Neuron (in vitro differentiated cells): ENCODE results near the gene CHKA.
A peak's percentile ranks its signal among the peaks of the same experiment; 100 is the strongest.

Experiments
- H2AFZ ChIP-seq: one replicate; pipeline ENCODE4 v1.6.1; 2013; ENCODE audit warnings: low read depth, mild to moderate bottlenecking, inconsistent platforms, low read length, moderate library complexity
- H3K27me3 ChIP-seq: one replicate; pipeline ENCODE4 v1.6.1; 2013; ENCODE audit warnings: low read length; ENCODE audit not compliant: insufficient read depth
- H3K36me3 ChIP-seq: one replicate; pipeline ENCODE4 v1.6.1; 2013; ENCODE audit warnings: low read length; ENCODE audit not compliant: insufficient read depth
- H3K4me1 ChIP-seq: one replicate; pipeline ENCODE4 v1.6.1; 2013; ENCODE audit warnings: low read length; ENCODE audit not compliant: insufficient read depth
- H3K4me3 ChIP-seq: 2 replicates; pipeline ENCODE4 v1.5.1; 2013; ENCODE audit warnings: mild to moderate bottlenecking, low read length, moderate library complexity
- H3K9me3 ChIP-seq: one replicate; pipeline ENCODE4 v1.6.1; 2013; ENCODE audit warnings: low read length

Gene CHKA

DNA sequence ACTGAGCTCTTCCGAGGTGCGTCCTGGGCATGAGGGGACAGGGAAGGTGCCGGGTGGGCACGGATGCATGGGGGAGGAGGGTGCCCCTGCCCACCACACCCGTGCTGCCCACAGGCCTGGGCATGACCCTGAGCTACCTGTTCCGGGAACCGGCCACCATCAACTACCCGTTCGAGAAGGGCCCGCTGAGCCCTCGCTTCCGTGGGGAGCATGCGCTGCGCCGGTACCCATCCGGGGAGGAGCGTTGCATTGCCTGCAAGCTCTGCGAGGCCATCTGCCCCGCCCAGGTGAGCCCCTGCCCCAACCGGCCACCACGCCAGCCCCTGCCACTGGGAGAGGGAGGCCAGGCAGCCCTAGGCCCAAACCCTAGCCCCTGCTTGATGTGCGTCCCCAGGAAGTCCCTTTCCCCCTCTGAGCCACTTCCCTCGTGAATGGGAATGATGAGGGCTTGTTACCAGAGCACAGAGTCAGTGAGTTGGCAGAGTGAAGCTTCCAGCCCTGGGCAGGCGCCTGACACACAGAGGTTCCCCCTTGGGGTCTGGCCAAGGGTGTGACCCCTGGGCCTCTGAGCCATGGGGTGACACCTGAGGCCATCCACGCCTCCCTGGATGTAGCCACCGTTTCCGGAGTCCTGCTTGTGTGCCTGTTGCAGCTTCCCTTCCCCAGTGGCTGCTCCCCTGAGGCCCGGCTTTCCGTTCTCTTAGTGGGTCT lies 88.0 kb downstream of the CHKA start:
- no peaks in the 10 kb centered on the region for H3K9me3 ChIP-seq
- H3K27me3 ChIP-seq, result no peaks in the 10 kb centered on the region
- no peak overlapping the region for H2AFZ ChIP-seq
- peaks cover 14% of the 10 kb centered on the region for H3K4me1 ChIP-seq
- H3K36me3 ChIP-seq, result peaks cover 21% of the 10 kb centered on the region
- H3K4me3 ChIP-seq, result no peak overlapping the region

DNA sequence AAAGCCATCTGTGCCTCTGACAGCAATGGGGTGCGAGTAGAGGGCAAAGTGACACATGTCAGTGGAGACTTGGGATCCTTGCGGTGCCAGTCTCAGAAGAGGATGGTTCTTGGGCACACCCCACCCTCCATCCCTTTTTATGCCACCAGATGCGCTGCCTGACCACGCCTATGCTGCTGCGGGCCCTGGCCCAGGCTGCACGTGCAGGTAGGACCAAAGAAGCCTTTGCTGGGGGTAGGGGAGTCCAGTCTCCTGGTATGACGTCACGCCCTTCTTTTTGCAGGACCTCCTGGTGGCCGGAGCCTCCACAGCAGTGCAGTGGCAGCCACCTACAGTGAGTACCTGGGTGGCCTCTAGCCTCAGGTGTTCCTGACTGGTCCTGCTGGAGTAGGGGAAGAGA lies 89.2 kb downstream of the CHKA start:
- peak overlapping the region; percentile 90 for H3K4me3 ChIP-seq
- peaks cover 14% of the 10 kb centered on the region for H3K4me1 ChIP-seq
- no peak overlapping the region for H2AFZ ChIP-seq

DNA sequence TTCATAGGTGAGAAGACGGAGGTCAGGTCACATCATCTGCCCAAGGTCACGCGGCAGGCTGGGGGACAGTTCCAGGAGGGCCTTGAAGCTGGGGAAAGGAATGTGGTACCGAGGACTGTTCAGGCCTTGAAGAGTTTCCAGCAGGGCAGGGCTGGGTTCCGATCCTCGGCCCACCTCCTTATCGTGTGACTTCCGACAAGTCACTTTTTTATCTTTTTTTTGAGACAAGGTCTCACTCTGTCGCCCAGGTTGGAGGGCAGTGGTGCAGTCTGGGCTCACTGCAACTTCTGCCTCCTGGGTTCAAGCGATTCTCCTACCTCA lies 90.1 kb downstream of the CHKA start:
- Histone ChIP-seq H2AFZ (no peak overlapping the region), H3K9me3 (no peaks in the 10 kb centered on the region), H3K27me3 (no peaks in the 10 kb centered on the region), H3K36me3 (peaks cover 21% of the 10 kb centered on the region), H3K4me1 (peaks cover 14% of the 10 kb centered on the region), H3K4me3 (peak overlapping the region; percentile 90)

More for the DNA sequence above, 89.2 kb downstream of the CHKA start:
- Histone ChIP-seq H3K27me3 (no peaks in the 10 kb centered on the region), H3K36me3 (peaks cover 21% of the 10 kb centered on the region), H3K9me3 (no peaks in the 10 kb centered on the region)

DNA sequence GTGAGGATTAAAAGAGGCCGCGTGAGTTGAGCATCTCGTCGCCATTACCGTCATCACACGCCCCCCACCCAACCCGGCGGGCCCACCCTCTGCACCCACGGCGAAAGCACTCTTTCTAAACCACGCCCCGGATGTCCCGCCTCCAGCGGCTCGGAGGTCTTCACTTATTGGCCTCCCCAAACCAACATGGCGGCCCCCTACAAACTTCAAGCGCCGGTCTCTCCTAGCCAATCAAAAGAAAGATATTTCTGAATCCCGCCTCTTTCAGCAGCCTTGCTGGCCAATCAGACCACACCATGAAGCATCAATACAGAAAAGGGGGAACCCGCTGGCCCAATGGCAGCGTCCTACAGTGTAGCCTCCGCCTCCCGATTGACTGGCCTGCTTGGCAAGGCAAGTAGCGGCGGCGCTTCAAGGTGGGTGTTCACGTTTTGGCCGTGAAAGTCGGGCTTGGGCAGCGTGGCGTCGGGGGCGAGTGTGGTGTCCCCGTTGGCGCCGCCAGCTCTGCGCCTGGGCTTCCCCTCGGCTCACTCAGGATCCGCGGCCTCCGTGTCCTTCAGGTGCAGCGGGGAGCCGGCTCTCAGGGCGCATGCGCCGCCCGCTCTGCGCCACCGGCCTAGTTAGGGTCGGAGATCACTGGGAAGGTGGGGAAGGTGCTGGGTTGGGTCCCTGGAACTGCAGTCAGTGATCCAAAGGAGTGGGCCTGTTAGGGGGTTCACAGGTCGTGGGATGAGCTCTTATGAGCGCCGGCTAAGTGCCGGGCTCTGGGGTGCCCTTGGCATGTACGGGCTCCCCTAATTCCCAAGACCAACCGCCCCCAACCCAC lies 90.7 kb downstream of the CHKA start, which contains the start of gene NDUFS8:
Gene NDUFS8, plus strand, starts transcription at position 364 of the 826 bp plus-strand sequence. CDS start 1,471 bp downstream, outside the sequence.
- Histone ChIP-seq H3K4me1 (peaks cover 14% of the 10 kb centered on the region), H3K27me3 (no peaks in the 10 kb centered on the region), H2AFZ (no peak within 1 kb of the TSS), H3K4me3 (peak within 1 kb of the TSS; percentile 90), H3K9me3 (peaks cover 5% of the 10 kb centered on the region), H3K36me3 (peaks cover 20% of the 10 kb centered on the region)

DNA sequence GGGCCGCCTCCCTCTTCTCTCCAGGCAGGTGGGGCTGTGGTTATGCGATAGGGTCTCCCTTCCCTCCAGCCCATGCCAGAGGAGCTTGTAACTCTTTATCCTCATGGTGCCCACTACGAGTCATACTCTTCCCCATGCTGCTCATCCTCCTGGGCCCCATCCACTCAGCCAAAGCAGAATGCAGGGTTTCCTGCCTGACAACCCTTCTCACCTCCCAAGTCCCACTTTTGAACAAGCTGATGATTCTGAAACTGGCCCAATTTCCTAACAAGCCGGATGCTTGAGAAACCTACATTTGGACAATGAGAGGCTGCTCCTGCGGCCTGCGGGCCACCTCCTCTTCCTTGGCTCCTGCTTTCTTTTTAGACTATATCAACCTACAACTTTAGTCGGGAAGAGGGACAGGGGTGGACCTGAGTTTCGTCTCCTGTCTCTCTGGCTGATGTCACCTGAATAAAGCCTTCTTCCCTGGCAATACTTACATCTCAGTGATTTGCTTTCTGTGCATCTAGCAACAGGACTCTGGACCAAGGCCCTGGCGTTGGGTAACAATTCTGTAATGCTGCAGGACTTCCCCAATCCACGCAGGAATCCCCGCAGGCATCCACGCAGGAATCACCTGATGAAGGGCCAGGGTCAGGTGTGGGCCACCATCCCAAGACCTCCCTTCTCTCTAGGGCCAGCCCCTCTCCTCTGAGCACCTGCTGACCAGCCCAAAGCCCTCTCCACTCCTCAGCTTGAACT lies 92.2 kb downstream of the CHKA start:
- H2AFZ ChIP-seq, result no peak overlapping the region
- peaks cover 14% of the 10 kb centered on the region for H3K4me1 ChIP-seq
- peak overlapping the region; percentile 90 for H3K4me3 ChIP-seq
- no peaks in the 10 kb centered on the region for H3K27me3 ChIP-seq
- peaks cover 10% of the 10 kb centered on the region for H3K9me3 ChIP-seq
- H3K36me3 ChIP-seq, result peaks cover 13% of the 10 kb centered on the region

DNA sequence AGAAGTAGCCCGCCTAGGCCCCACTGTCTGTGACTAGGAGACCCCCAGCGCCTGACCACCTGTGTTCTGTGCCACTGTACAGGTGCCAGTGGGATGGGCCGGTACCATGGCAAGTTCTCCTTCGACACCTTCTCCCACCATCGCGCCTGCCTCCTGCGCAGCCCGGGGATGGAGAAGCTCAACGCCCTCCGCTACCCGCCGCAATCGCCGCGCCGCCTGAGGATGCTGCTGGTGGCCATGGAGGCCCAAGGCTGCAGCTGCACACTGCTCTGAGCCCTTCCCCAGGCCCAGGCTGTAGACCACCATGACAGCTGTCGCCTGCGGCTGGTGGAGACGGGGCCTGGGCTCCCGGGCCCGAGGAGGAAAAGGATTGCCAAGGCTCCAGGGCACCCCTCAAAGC lies 93.5 kb downstream of the CHKA start:
- Histone ChIP-seq H3K9me3 (peaks cover 10% of the 10 kb centered on the region), H3K27me3 (no peaks in the 10 kb centered on the region), H2AFZ (no peak overlapping the region), H3K36me3 (peaks cover 1% of the 10 kb centered on the region), H3K4me1 (peaks cover 14% of the 10 kb centered on the region), H3K4me3 (no peak overlapping the region)

DNA sequence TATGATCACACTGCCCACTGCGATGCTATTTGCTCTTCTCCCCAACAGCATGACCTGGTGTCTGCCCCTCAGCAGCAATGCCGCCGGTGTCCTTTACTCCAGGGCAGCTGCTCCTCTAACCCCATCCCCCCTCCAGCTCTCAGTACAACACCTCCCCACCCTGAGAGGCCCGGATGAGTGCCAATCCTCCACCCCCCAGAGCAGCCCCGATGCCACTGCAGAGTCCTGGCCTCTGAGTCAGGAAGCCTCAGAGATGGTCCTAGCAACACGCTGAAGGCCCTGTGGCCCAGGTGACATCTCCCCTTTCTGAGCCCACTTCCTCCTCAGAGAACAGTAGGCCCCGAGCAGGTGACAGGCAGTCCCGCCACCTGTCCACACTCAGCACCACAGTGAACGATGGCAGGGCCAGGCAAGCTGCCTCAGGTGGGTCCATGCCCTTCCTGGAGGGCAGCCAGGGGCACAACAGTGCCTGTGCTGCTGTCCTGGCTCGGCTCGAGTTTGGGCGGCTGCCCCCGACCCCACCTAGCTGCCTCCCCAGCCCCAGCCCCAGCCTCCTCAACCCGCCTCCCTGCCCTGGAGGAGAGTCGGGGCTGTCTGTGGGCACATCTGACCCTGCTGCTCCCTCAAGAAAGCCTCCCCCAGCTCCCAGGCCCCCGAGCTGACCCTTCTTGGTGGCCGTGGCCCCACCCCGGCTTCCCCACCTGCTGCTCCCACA lies 94.6 kb downstream of the CHKA start:
- no peaks in the 10 kb centered on the region for H3K36me3 ChIP-seq
- no peak overlapping the region for H2AFZ ChIP-seq
- peaks cover 10% of the 10 kb centered on the region for H3K9me3 ChIP-seq
- no peaks in the 10 kb centered on the region for H3K27me3 ChIP-seq
- peaks cover 10% of the 10 kb centered on the region for H3K4me1 ChIP-seq
- no peak overlapping the region for H3K4me3 ChIP-seq

DNA sequence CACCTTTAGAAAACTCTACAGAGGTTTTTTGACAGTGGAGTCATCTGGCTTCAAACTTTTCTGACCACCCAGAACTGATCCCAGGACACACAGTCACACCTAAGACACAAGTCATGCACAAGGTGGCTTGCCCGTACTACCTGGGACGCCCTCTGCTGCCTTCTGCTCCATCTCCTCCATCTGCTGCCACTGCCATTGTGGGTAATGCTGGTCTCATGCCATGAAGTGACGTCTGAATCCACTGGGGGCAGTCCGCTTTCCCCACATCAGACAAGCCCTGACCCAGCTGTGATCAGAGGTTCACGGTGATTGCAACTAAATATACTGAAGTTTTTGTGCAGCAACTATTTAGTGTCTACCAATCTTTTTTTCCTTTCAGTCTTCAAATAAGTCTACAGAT lies 96.1 kb downstream of the CHKA start:
- H3K4me1 ChIP-seq, result peaks cover 15% of the 10 kb centered on the region

DNA sequence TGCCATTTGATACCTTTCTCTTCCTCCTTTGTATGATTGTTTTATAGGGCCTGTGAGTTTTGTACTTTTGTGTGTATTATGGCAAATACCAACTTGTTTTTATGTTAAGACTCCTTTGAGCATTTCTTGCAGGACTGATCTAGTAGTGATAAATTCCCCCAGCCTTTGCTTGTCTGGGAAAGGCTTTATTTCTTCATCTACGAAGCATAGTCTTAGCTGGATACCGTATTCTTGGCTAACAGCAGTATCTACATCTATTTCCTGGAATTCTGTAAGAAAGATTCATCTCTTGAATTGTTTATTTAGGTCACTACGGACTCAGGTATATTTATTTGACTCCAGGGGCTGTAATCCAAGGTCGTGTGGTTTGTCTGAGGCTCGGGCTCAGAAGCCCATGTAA lies 96.7 kb downstream of the CHKA start:
- H2AFZ ChIP-seq, result no peak overlapping the region
- peaks cover 11% of the 10 kb centered on the region for H3K4me1 ChIP-seq
- no peaks in the 10 kb centered on the region for H3K36me3 ChIP-seq
- H3K9me3 ChIP-seq, result peaks cover 10% of the 10 kb centered on the region
- no peak overlapping the region for H3K4me3 ChIP-seq
- no peaks in the 10 kb centered on the region for H3K27me3 ChIP-seq

More for the DNA sequence above, 96.1 kb downstream of the CHKA start:
- H3K36me3 ChIP-seq, result no peaks in the 10 kb centered on the region
- peaks cover 10% of the 10 kb centered on the region for H3K9me3 ChIP-seq
- H3K4me3 ChIP-seq, result no peak overlapping the region
- no peak overlapping the region for H2AFZ ChIP-seq
- no peaks in the 10 kb centered on the region for H3K27me3 ChIP-seq

DNA sequence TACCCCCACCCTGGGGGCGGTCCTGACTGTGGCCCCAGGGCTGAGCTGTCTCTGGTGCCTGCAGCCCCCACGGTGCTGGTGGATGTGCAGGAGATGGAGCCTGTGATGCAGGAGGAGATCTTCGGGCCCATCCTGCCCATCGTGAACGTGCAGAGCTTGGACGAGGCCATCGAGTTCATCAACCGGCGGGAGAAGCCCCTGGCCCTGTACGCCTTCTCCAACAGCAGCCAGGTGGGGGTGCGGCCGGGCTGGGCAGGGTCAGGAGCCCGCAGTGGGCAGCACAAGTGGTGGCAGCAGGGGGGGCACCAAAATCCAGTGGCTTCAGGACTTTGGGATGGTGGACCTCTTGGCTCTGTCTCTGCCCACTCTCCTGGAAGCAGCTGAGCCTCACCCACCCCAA lies 98.7 kb downstream of the CHKA start:
- no peak overlapping the region for H3K4me3 ChIP-seq
- H3K4me1 ChIP-seq, result peaks cover 16% of the 10 kb centered on the region
- no peaks in the 10 kb centered on the region for H3K27me3 ChIP-seq
- H2AFZ ChIP-seq, result no peak overlapping the region
- no peaks in the 10 kb centered on the region for H3K36me3 ChIP-seq
- peaks cover 10% of the 10 kb centered on the region for H3K9me3 ChIP-seq

DNA sequence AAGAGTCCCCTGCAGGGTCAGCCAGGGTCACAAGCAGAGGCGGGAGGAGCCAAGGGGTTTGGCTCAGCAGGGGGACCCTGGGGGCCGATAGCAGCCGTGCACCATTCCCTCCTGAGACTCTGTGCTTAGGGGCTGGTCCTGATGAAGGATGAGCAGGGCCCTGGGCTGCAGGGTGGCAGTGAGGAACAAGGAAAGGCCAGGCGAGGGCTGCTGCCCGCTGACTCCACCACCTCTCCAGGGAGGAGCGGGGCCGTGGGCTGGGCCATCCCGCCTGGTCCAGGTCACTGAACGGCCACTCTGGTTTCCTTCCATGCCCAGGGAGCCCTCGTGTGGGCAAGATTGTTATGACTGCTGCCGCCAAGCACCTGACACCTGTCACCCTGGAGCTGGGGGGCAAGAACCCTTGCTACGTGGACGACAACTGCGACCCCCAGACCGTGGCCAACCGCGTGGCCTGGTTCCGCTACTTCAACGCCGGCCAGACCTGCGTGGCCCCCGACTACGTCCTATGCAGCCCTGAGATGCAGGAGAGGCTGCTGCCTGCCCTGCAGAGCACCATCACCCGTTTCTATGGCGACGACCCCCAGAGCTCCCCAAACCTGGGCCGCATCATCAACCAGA lies 99.9 kb downstream of the CHKA start:
- H3K4me1 ChIP-seq, result peaks cover 25% of the 10 kb centered on the region
- no peak overlapping the region for H2AFZ ChIP-seq
- H3K27me3 ChIP-seq, result no peaks in the 10 kb centered on the region
- H3K4me3 ChIP-seq, result no peak overlapping the region
- no peaks in the 10 kb centered on the region for H3K36me3 ChIP-seq
- H3K9me3 ChIP-seq, result peaks cover 10% of the 10 kb centered on the region

DNA sequence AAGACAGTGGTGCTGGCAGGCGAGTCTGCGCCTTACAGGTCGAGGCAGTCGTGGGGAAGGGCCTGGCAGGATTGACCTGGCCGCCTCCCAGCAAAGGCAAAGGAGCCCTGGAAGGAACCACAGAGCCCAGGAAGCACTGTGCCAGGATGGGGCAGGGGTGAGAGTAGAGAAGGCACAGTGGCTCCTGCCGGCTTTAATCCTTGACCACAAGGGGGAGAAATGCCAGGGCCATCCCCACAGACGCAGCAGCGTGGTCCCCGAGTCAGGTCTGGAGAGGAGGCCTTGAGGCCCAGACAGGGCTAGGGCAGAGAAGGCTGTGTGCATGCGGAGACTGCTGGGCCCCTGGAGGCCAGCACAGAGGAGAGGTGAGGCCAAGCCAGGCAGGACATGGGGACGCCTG lies 100.6 kb downstream of the CHKA start:
- H3K27me3 ChIP-seq, result no peaks in the 10 kb centered on the region
- H3K9me3 ChIP-seq, result peaks cover 5% of the 10 kb centered on the region
- H3K4me1 ChIP-seq, result peaks cover 25% of the 10 kb centered on the region
- no peak overlapping the region for H3K4me3 ChIP-seq
- H2AFZ ChIP-seq, result no peak overlapping the region
- no peaks in the 10 kb centered on the region for H3K36me3 ChIP-seq
